GM06990 (cell line): ENCODE results near the gene CHAC1.

Experiments
- DNase-seq: peaks from one replicate; pipeline ENCODE4 v3.0.0-alpha.2; 2011; ENCODE audit not compliant: insufficient read length; ENCODE audit errors: extremely low read depth
- H3K27me3 ChIP-seq: replicated peaks from 2 replicates; pipeline ENCODE4 v1.6.0; 2011; ENCODE audit warnings: low read length; ENCODE audit not compliant: control insufficient read depth, insufficient read depth
- H3K36me3 ChIP-seq: 2 replicates; pipeline ENCODE4 v1.5.1; 2011; ENCODE audit warnings: low read length; ENCODE audit not compliant: control insufficient read depth, insufficient read depth
- H3K4me3 ChIP-seq: replicated peaks from 2 replicates; pipeline ENCODE4 v1.5.1; 2011; ENCODE audit warnings: low read depth, mild to moderate bottlenecking, control low read depth, low read length
- CTCF ChIP-seq: IDR thresholded peaks from 2 replicates; pipeline ENCODE4 v1.5.1; 2011; ENCODE audit warnings: low read length, control low read depth, mild to moderate bottlenecking, inconsistent platforms; ENCODE audit not compliant: insufficient read depth, poor library complexity, severe bottlenecking

The CHAC1 gene

GRCh38 chr15:40984964-40985363 lies 31.7 kb downstream of the CHAC1 start:
- Histone ChIP-seq H3K4me3 (no peak overlapping the region), H3K36me3 (peaks cover 39% of the 10 kb centered on the region), H3K27me3 (no peaks in the 10 kb centered on the region)
- DNase-seq = no peak
- TF ChIP-seq CTCF = no peak

GRCh38 chr15:40985541-40986330 lies 32.5 kb downstream of the CHAC1 start:
- Histone ChIP-seq H3K4me3 (no peak overlapping the region), H3K27me3 (no peaks in the 10 kb centered on the region), H3K36me3 (peaks cover 33% of the 10 kb centered on the region)
- DNase-seq = no peak
- no peak for TF ChIP-seq CTCF

DNA sequence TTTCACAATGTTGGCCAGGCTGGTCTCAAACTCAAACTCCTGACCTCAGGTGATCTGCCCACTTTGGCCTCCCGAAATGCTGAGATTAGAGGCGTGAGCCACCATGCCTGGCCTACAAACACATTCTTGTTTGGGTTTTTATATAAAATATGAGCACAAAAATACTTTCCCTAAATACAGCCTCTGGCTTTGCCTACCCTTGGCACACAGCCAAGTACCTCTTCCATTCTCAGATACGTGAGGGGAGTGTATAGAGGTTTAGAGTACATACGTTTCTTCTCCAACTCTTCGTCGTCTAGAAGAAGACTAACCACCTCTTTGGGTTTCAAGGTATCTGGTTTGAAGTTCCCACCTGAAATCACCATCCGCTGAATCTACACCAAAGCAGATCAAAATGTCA lies 33.5 kb downstream of the CHAC1 start:
- H3K36me3 ChIP-seq = peaks cover 27% of the 10 kb centered on the region
- no peak for TF ChIP-seq CTCF
- DNase-seq = no peak

GRCh38 chr15:40988156-40988555 lies 34.9 kb downstream of the CHAC1 start:
- Histone ChIP-seq H3K36me3 (peaks cover 21% of the 10 kb centered on the region), H3K4me3 (no peak overlapping the region), H3K27me3 (no peaks in the 10 kb centered on the region)
- no peak for TF ChIP-seq CTCF
- no peak for DNase-seq

More for the DNA sequence above, 33.5 kb downstream of the CHAC1 start:
- H3K27me3 ChIP-seq = no peaks in the 10 kb centered on the region
- H3K4me3 ChIP-seq = no peak overlapping the region

GRCh38 chr15:40990080-40990479 lies 36.8 kb downstream of the CHAC1 start:
- peaks cover 14% of the 10 kb centered on the region for H3K36me3 ChIP-seq
- no peaks in the 10 kb centered on the region for H3K27me3 ChIP-seq

More at GRCh38 chr15:40990080-40990479, 36.8 kb downstream of the CHAC1 start:
- no peak overlapping the region for H3K4me3 ChIP-seq
- no peak for TF ChIP-seq CTCF
- no peak for DNase-seq
